Measurements from ENCODE around the gene INVS. TPM values are rescaled to one million over a fixed set of nuclear protein-coding genes. Genes with fewer than 3 reads are reported as not detected.
"Not testable (repeated sequence)": the region's sequence is repeated elsewhere in the genome, so short reads cannot be mapped to it uniquely, and the experiment has no call there.

INVS gene
- polyA plus RNA-seq, 6 donors from 2014 or later = 1.5 to 14.5 (median 10.0) TPM

GRCh38 chr9:100090880-100091279 lies 8.2 kb upstream of the INVS start:
- peaks cover 61 to 94% (median 73%) of the 10 kb centered on the region in 3 donors for H3K4me1 Mint-ChIP-seq
- H3K27me3 Mint-ChIP-seq = no peaks in the 10 kb centered on the region
- no peaks in the 10 kb centered on the region for H3K9me3 Mint-ChIP-seq
- H3K27ac Mint-ChIP-seq = peak overlapping the region in 2 of 6 donors; percentile 47 to 64
- H3K4me3 Mint-ChIP-seq = no peak overlapping the region
- ATAC-seq (ENCODE audit: low read depth in 2 of 2) = no peak
- DNase-seq = no peak
- H3K36me3 Mint-ChIP-seq = no peaks in the 10 kb centered on the region

- H3K4me1 Mint-ChIP-seq = peaks cover 55 to 92% (median 74%) of the 10 kb centered on the region in 3 donors
- no peaks in the 10 kb centered on the region for H3K36me3 Mint-ChIP-seq
- ATAC-seq (ENCODE audit: low read depth in 2 of 2) (no peak), DNase-seq (no peak)
- no peaks in the 10 kb centered on the region for H3K27me3 Mint-ChIP-seq
- H3K9me3 Mint-ChIP-seq = no peaks in the 10 kb centered on the region
- H3K4me3 Mint-ChIP-seq = no peak overlapping the region
- no peak overlapping the region for H3K27ac Mint-ChIP-seq
These were observed 7.4 kb upstream of the INVS start for GRCh38 chr9:100091650-100092049.

DNA sequence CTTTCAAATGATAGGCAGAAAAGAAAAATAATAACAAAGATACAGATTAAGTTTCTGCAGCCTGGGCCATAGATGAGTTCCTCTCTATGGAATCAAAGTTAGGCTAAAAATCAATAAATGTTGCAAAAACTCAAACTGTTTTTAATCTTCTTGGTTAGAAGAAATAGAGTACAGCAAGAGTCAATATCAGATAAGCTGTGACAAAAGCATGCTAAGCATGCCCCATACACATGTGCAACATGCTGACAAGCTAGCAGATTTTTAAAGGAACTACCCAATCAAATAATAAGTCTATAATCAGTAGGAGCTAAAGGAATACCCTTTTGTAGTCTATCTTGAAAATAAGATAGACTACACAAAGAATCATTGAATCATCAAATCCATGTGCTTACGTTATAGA lies 7.0 kb upstream of the INVS start:
- Mint-ChIP-seq H3K36me3 (no peaks in the 10 kb centered on the region), H3K4me3 (peak overlapping the region in 2 of 8 donors; percentile 22 to 30), H3K4me1 (peaks cover 54 to 90% (median 76%) of the 10 kb centered on the region in 3 donors), H3K27me3 (no peaks in the 10 kb centered on the region), H3K27ac (peak overlapping the region in 2 of 6 donors; percentile 5 to 76), H3K9me3 (no peaks in the 10 kb centered on the region)
- DNase-seq = no peak
- no peak for ATAC-seq (ENCODE audit: low read depth in 2 of 2)

- H3K36me3 Mint-ChIP-seq = peaks cover 0 to 11% of the 10 kb centered on the region in 2 donors
- DNase-seq; H3K9me3 Mint-ChIP-seq; H3K27me3 Mint-ChIP-seq; ATAC-seq (ENCODE audit: low read depth in 2 of 2): not testable (repeated sequence)
- peak overlapping the region in 1 of 8 donors; percentile 99 for H3K4me3 Mint-ChIP-seq
- H3K4me1 Mint-ChIP-seq = peaks cover 53 to 89% (median 68%) of the 10 kb centered on the region in 3 donors
- peak overlapping the region in 2 of 6 donors; percentile 41 to 51 for H3K27ac Mint-ChIP-seq
These were observed 4.6 kb upstream of the INVS start for GRCh38 chr9:100094411-100094810.

DNA sequence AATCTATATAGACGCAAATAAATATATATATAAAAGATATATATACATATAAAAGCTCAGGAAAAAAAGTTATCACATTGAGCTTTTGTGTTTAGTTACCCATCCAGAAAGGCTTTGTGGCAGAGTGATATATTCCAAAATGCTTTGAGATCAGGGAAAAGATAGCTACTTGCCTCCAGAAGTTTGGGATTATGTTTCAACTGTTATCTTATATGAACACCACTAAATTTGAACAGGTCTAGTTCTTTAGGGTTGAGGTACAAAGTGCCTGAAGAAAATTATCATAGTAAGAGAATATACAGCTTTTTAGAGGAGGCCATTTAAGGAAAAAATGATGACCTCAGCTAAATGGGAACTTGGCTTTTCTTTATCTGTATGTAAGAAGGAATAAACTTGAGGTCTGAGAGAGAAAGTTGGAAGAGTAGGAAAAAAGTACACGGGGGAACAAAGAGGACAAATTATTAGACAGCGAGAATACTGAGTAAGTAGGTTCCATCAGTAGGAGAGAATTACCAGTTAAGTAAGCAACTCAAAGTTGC lies 2.6 kb upstream of the INVS start:
- ATAC-seq (ENCODE audit: low read depth in 2 of 2) = no peak

DNA sequence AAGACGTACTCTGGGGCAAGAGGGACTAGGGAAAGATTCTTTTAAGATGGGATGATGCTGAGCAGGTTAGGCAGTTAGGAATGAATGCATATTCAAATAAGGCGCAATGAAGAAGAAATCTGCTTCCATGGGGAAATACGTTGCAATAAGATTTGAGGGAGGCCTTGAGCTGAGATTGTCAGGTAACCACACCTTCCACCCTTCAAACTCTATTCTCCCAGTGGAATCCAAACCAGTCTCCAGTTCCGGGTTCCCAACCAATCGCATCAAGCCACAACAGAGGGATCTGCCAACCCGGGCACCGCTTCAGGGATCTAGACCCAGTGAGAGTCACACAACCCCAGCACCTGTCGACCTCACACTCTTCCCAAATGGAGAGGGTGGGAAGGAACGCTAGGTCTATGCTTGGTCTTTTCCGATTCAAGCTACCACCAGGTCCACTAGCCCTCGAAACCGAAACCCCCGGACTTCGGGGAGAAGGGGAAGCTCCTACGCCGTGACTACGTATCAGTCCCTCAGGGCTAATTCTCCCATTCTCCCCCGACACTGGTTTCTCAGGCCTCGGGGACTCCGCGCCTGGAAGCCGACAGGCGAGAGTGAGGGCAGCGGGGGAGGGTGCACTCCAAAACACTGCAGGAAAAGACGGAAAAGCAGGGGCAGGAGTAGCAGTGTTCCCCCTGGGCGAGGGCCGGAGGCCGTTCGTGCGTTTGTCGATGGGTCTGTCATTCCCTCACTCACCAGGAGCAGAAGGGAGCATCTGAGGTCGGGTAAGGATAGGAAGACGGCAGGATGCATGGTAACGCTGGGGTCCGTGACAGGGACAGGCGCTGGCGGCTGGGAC lies 777 bp upstream of the INVS start:
- no peaks in the 10 kb centered on the region for H3K27me3 Mint-ChIP-seq
- DNase-seq (peak; percentile 27), ATAC-seq (ENCODE audit: low read depth in 2 of 2) (peak; percentile 3 to 6)
- H3K27ac Mint-ChIP-seq = peak overlapping the region; percentile 98 to 99 (median 99)
- peaks cover 0 to 11% of the 10 kb centered on the region in 2 donors for H3K36me3 Mint-ChIP-seq
- peak overlapping the region; percentile 96 to 100 (median 99) for H3K4me3 Mint-ChIP-seq
- no peaks in the 10 kb centered on the region for H3K9me3 Mint-ChIP-seq
- H3K4me1 Mint-ChIP-seq = peaks cover 40 to 63% (median 57%) of the 10 kb centered on the region in 3 donors

More for the DNA sequence above, 2.6 kb upstream of the INVS start:
- Mint-ChIP-seq H3K4me1 (peaks cover 55 to 80% (median 71%) of the 10 kb centered on the region in 3 donors), H3K27ac (no peak overlapping the region), H3K4me3 (peak overlapping the region in 6 of 8 donors; percentile 3 to 99 (median 32)), H3K27me3 (no peaks in the 10 kb centered on the region), H3K9me3 (no peaks in the 10 kb centered on the region), H3K36me3 (peaks cover 0 to 11% of the 10 kb centered on the region in 2 donors)
- DNase-seq = no peak

DNA sequence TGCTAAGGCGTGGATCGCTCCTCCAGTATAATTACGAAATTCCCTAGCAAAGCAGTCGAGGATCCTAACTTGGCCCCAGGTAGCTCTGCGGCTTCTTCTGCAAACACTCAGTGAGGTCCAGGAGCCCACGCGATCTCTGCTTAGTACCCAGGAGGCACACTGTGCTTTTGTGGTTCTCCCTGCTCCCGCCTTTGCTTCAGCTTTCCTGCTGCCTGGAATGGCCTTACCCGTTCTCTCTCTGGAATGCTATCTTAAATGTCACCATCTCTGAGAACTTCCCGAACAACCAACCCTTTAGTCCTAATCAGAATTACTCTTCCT lies 639 bp downstream of the INVS start:
- H3K4me1 Mint-ChIP-seq = peaks cover 32 to 49% (median 45%) of the 10 kb centered on the region in 3 donors
- H3K36me3 Mint-ChIP-seq = peaks cover 0 to 11% of the 10 kb centered on the region in 2 donors
- ATAC-seq (ENCODE audit: low read depth in 2 of 2) = no peak

DNA sequence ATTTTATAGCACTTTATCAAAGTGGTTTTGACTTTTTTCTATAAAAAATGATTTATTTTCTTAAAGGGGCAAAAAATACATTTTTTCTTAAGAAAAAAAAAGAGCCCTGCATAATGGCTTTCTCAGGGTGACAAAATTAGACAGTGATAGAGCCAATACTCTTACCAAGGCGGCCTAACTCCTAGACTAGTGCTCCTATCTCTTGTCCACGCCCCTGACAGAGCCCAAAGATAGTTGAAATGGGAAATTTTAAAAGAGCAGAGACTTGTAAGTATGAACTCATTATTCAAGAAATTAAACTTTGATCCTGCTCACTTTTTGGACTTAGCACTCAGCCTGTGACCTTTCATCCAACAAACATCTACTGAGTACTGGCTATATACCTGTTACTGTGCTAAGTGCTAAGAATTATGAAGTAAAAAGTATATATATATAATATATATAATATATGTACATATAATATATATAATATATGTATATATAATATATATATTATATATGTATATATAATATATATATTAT lies 1.2 kb downstream of the INVS start:
- Mint-ChIP-seq H3K27ac (peak overlapping the region; percentile 90 to 99 (median 98)), H3K4me3 (peak overlapping the region in 7 of 8 donors; percentile 96 to 100 (median 99)), H3K9me3 (no peaks in the 10 kb centered on the region), H3K36me3 (peaks cover 0 to 11% of the 10 kb centered on the region in 2 donors), H3K4me1 (peaks cover 26 to 45% (median 40%) of the 10 kb centered on the region in 3 donors), H3K27me3 (no peaks in the 10 kb centered on the region)
- no peak for ATAC-seq (ENCODE audit: low read depth in 2 of 2)
- DNase-seq = no peak

More for the DNA sequence above, 639 bp downstream of the INVS start:
- no peaks in the 10 kb centered on the region for H3K27me3 Mint-ChIP-seq
- DNase-seq = no peak
- H3K9me3 Mint-ChIP-seq = no peaks in the 10 kb centered on the region
- H3K4me3 Mint-ChIP-seq = peak overlapping the region; percentile 96 to 100 (median 99)
- H3K27ac Mint-ChIP-seq = peak overlapping the region; percentile 90 to 99 (median 98)

DNA sequence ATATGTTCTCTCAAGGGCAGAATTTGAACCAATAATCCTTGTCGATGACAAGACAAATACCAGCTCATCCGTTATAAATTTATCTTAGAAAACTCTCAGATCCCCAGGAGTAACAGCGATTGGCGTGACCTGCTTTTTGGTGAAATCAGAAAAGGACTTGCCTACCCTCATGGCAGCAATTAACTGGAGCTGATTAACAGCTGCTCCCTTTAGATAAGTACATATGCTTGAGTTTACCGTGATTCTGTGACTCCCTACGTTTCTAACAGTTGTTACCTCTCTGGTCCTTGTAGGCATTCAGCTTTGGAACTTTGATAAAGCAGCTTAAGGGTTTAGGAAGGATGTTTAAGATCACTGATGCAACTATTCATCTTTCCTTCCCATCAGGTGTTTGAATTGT lies 2.6 kb downstream of the INVS start:
- H3K27me3 Mint-ChIP-seq = no peaks in the 10 kb centered on the region
- H3K27ac Mint-ChIP-seq = peak overlapping the region in 1 of 6 donors; percentile 15
- H3K4me3 Mint-ChIP-seq = peak overlapping the region in 1 of 8 donors; percentile 63
- H3K9me3 Mint-ChIP-seq = no peaks in the 10 kb centered on the region
- H3K4me1 Mint-ChIP-seq = peaks cover 26 to 33% (median 28%) of the 10 kb centered on the region in 3 donors
- no peak for ATAC-seq (ENCODE audit: low read depth in 2 of 2)
- H3K36me3 Mint-ChIP-seq = peaks cover 0 to 11% of the 10 kb centered on the region in 2 donors
- DNase-seq = no peak

GRCh38 chr9:100104314-100104713 lies 5.3 kb downstream of the INVS start:
- no peaks in the 10 kb centered on the region for H3K36me3 Mint-ChIP-seq
- H3K9me3 Mint-ChIP-seq = no peaks in the 10 kb centered on the region
- DNase-seq = no peak
- H3K4me3 Mint-ChIP-seq = no peak overlapping the region
- H3K4me1 Mint-ChIP-seq = peaks cover 10% of the 10 kb centered on the region in 3 donors
- H3K27ac Mint-ChIP-seq = no peak overlapping the region
- ATAC-seq (ENCODE audit: low read depth in 2 of 2) = no peak
- no peaks in the 10 kb centered on the region for H3K27me3 Mint-ChIP-seq

GRCh38 chr9:100105861-100106260 lies 6.8 kb downstream of the INVS start:
- no peak for DNase-seq
- Mint-ChIP-seq H3K27ac (no peak overlapping the region), H3K4me1 (no peaks in the 10 kb centered on the region), H3K4me3 (no peak overlapping the region), H3K27me3 (no peaks in the 10 kb centered on the region), H3K9me3 (no peaks in the 10 kb centered on the region), H3K36me3 (no peaks in the 10 kb centered on the region)
- ATAC-seq (ENCODE audit: low read depth in 2 of 2) = no peak

- Mint-ChIP-seq H3K4me1 (no peaks in the 10 kb centered on the region), H3K27ac (no peak overlapping the region), H3K36me3 (no peaks in the 10 kb centered on the region), H3K4me3 (no peak overlapping the region), H3K27me3 (no peaks in the 10 kb centered on the region), H3K9me3 (no peaks in the 10 kb centered on the region)
- DNase-seq (no peak), ATAC-seq (ENCODE audit: low read depth in 2 of 2) (no peak)
These were observed 7.6 kb downstream of the INVS start for GRCh38 chr9:100106616-100107015.

GRCh38 chr9:100108559-100108958 lies 9.5 kb downstream of the INVS start:
- H3K27ac Mint-ChIP-seq = no peak overlapping the region

DNA sequence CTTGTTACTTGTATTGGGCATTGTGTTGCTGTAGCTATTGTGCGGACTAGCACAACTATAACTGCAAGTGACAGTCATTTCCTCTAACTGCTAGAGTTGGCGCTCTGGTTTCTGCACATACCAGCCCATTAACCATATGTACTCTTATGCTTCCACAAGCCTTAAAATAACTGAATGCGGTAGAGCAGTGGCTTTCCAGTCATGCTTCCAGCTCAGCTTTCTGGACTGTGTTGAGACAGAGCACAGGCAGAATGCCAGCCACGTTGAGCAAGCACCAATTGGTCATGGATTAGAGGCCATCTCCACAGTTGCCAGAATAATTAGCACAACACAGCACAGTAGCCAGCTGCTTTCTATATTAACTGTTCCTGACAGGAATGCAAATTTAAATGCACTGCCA lies 12.2 kb downstream of the INVS start:
- H3K27me3 Mint-ChIP-seq = no peaks in the 10 kb centered on the region
- peaks cover 6 to 9% (median 8%) of the 10 kb centered on the region in 3 donors for H3K4me1 Mint-ChIP-seq
- ATAC-seq (ENCODE audit: low read depth in 2 of 2) = no peak
- H3K36me3 Mint-ChIP-seq = no peaks in the 10 kb centered on the region
- no peaks in the 10 kb centered on the region for H3K9me3 Mint-ChIP-seq
- DNase-seq = no peak
- H3K4me3 Mint-ChIP-seq = no peak overlapping the region
- H3K27ac Mint-ChIP-seq = no peak overlapping the region

More at GRCh38 chr9:100108559-100108958, 9.5 kb downstream of the INVS start:
- Mint-ChIP-seq H3K4me3 (no peak overlapping the region), H3K36me3 (no peaks in the 10 kb centered on the region), H3K27me3 (no peaks in the 10 kb centered on the region), H3K9me3 (no peaks in the 10 kb centered on the region), H3K4me1 (peaks cover 4 to 5% (median 5%) of the 10 kb centered on the region in 3 donors)
- DNase-seq (no peak), ATAC-seq (ENCODE audit: low read depth in 2 of 2) (no peak)
